GM18526 (cell line): ENCODE data around the gene ACAD8.

Source experiments
- POLR2A ChIP-seq: IDR thresholded peaks from 3 replicates; pipeline ENCODE4 v1.6.1; 2011; ENCODE audit not compliant: insufficient read length; ENCODE audit errors: extremely low read depth

ACAD8 gene

GRCh38 chr11:134292661-134293060 lies 39.3 kb downstream of the ACAD8 start:
- TF ChIP-seq POLR2A, result no peak

- no peak for TF ChIP-seq POLR2A
Measured at GRCh38 chr11:134293119-134294113, 40.0 kb downstream of the ACAD8 start.

GRCh38 chr11:134294664-134295063 lies 41.3 kb downstream of the ACAD8 start:
- TF ChIP-seq POLR2A, result no peak

GRCh38 chr11:134312223-134312622 lies 58.9 kb downstream of the ACAD8 start:
- TF ChIP-seq POLR2A, result no peak

GRCh38 chr11:134312807-134313206 lies 59.4 kb downstream of the ACAD8 start:
- no peak for TF ChIP-seq POLR2A

GRCh38 chr11:134313379-134313778 lies 60.0 kb downstream of the ACAD8 start:
- no peak for TF ChIP-seq POLR2A

GRCh38 chr11:134313821-134314607 lies 60.6 kb downstream of the ACAD8 start:
- TF ChIP-seq POLR2A, result no peak
